H9 (cell line): Measurements from ENCODE around the gene VCPKMT. TPM values are rescaled to one million over a fixed set of nuclear protein-coding genes. Genes with fewer than 3 reads are reported as not detected.
"Not testable (repeated sequence)": the region's sequence is repeated elsewhere in the genome, so short reads cannot be mapped to it uniquely, and the experiment has no call there.

Experiments used
- DNase-seq: peaks from one replicate; pipeline ENCODE4 v3.0.0-alpha.2; 2017
- H2AFZ ChIP-seq: one replicate; pipeline ENCODE4 v1.6.1; 2013; ENCODE audit warnings: mild to moderate bottlenecking, low read length, control low read depth, moderate library complexity
- H2AK5ac ChIP-seq: 2 replicates; pipeline ENCODE4 v1.6.1; 2013; ENCODE audit warnings: low read length, control low read depth, mixed read lengths; ENCODE audit not compliant: insufficient read length
- H2BK120ac ChIP-seq: one replicate; pipeline ENCODE4 v1.6.1; 2013; ENCODE audit warnings: low read depth, mild to moderate bottlenecking, low read length, control low read depth, inconsistent platforms; ENCODE audit not compliant: poor library complexity, severe bottlenecking
- H2BK12ac ChIP-seq: 2 replicates; pipeline ENCODE4 v1.6.1; 2013; ENCODE audit warnings: low read length, control low read depth, mixed read lengths, low read depth; ENCODE audit not compliant: insufficient read length
- H2BK15ac ChIP-seq: 2 replicates; pipeline ENCODE4 v1.6.1; 2013; ENCODE audit warnings: low read depth, low read length, control low read depth
- H2BK20ac ChIP-seq: one replicate; pipeline ENCODE4 v1.6.1; 2013; ENCODE audit warnings: low read depth, mild to moderate bottlenecking, low read length, control low read depth, inconsistent platforms; ENCODE audit not compliant: poor library complexity, severe bottlenecking
- H2BK5ac ChIP-seq: 2 replicates; pipeline ENCODE4 v1.6.1; 2013; ENCODE audit warnings: low read length, control low read depth, mixed read lengths; ENCODE audit not compliant: insufficient read length
- H3K14ac ChIP-seq: 2 replicates; pipeline ENCODE4 v1.6.1; 2013; ENCODE audit warnings: low read length, control low read depth; ENCODE audit not compliant: insufficient read depth
- H3K18ac ChIP-seq: 2 replicates; pipeline ENCODE4 v1.6.1; 2013; ENCODE audit warnings: low read depth, mild to moderate bottlenecking, mixed read lengths, low read length, control low read depth; ENCODE audit not compliant: insufficient read length
- H3K23ac ChIP-seq: 2 replicates; pipeline ENCODE4 v1.6.1; 2013; ENCODE audit warnings: low read length, control low read depth, mixed read lengths, low read depth; ENCODE audit not compliant: insufficient read length
- H3K23me2 ChIP-seq: 2 replicates; pipeline ENCODE4 v1.6.1; 2013; ENCODE audit warnings: low read depth, mild to moderate bottlenecking, mixed read lengths, low read length, control low read depth; ENCODE audit not compliant: insufficient read length, poor library complexity, severe bottlenecking
- H3K27ac ChIP-seq: 2 replicates; pipeline ENCODE4 v1.5.1; 2013; ENCODE audit warnings: low read length, control low read depth, mixed read lengths, low read depth; ENCODE audit not compliant: insufficient read length
- H3K27me3 ChIP-seq: 2 replicates; pipeline ENCODE4 v1.6.1; 2013; ENCODE audit warnings: low read length, control low read depth, inconsistent platforms; ENCODE audit not compliant: insufficient read depth
- H3K4ac ChIP-seq: 2 replicates; pipeline ENCODE4 v1.6.1; 2013; ENCODE audit warnings: low read depth, mild to moderate bottlenecking, control low read depth, inconsistent platforms, low read length, moderate library complexity
- H3K4me1 ChIP-seq: 2 replicates; pipeline ENCODE4 v1.6.1; 2013; ENCODE audit warnings: low read length, control low read depth, inconsistent platforms; ENCODE audit not compliant: insufficient read depth
- H3K4me2 ChIP-seq: 2 replicates; pipeline ENCODE4 v1.6.1; 2013; ENCODE audit warnings: low read length, control low read depth, mixed read lengths; ENCODE audit not compliant: insufficient read length, insufficient read depth
- H3K56ac ChIP-seq: 2 replicates; pipeline ENCODE4 v1.6.1; 2013; ENCODE audit warnings: low read depth, mild to moderate bottlenecking, mixed read lengths, low read length, control low read depth; ENCODE audit not compliant: insufficient read length
- H3K79me1 ChIP-seq: 2 replicates; pipeline ENCODE4 v1.6.1; 2013; ENCODE audit warnings: low read depth, mild to moderate bottlenecking, moderate library complexity, low read length, control low read depth, inconsistent platforms; ENCODE audit not compliant: insufficient read depth, poor library complexity, severe bottlenecking
- H3K79me2 ChIP-seq: 2 replicates; pipeline ENCODE4 v1.6.1; 2013; ENCODE audit warnings: low read length, control low read depth, inconsistent platforms; ENCODE audit not compliant: insufficient read depth
- H3K9ac ChIP-seq: 2 replicates; pipeline ENCODE4 v1.6.1; 2013; ENCODE audit warnings: low read length, control low read depth, mixed read lengths; ENCODE audit not compliant: insufficient read length; ENCODE audit errors: extremely low read depth
- H3K9me3 ChIP-seq: one replicate; pipeline ENCODE4 v1.6.1; 2013; ENCODE audit warnings: low read depth, low read length, inconsistent platforms; ENCODE audit not compliant: control insufficient read depth
- H3T11ph ChIP-seq: one replicate; pipeline ENCODE4 v1.6.1; 2013; ENCODE audit warnings: mild to moderate bottlenecking, low read length, control low read depth, inconsistent platforms
- H4K20me1 ChIP-seq: one replicate; pipeline ENCODE4 v1.6.1; 2013; ENCODE audit not compliant: control insufficient read depth, insufficient read length, insufficient read depth
- H4K5ac ChIP-seq: 2 replicates; pipeline ENCODE4 v1.6.1; 2013; ENCODE audit warnings: low read depth, mild to moderate bottlenecking, mixed read lengths, low read length, control low read depth; ENCODE audit not compliant: insufficient read length
- H4K8ac ChIP-seq: replicated peaks from 2 replicates; pipeline ENCODE4 v1.6.1; 2013; ENCODE audit warnings: low read length, control low read depth, mixed read lengths, low read depth; ENCODE audit not compliant: insufficient read length
- H4K91ac ChIP-seq: 2 replicates; pipeline ENCODE4 v1.6.1; 2013; ENCODE audit warnings: low read depth, mild to moderate bottlenecking, moderate library complexity, mixed read lengths, low read length, control low read depth; ENCODE audit not compliant: insufficient read length
- H3K27ac Mint-ChIP-seq, 3 experiments: 2 replicates in 2 of 3; 3 replicates in 1 of 3; pipeline ENCODE4 v1.8.0; 2020 to 2021; ENCODE audit warnings: mixed read lengths in 3 of 3, mild to moderate bottlenecking in 1 of 3, moderate library complexity in 1 of 3
- H3K27me3 Mint-ChIP-seq: 2 replicates; pipeline ENCODE4 v1.8.0; 2021; ENCODE audit warnings: low read depth, mild to moderate bottlenecking, moderate library complexity, mixed read lengths
- H3K36me3 Mint-ChIP-seq, 3 experiments: 2 replicates in 2 of 3; 3 replicates in 1 of 3; pipeline ENCODE4 v1.8.0; 2020 to 2021; ENCODE audit warnings: low read depth in 3 of 3, mixed read lengths in 3 of 3; ENCODE audit not compliant: insufficient read depth in 1 of 3
- H3K4me1 Mint-ChIP-seq, 2 experiments: 2 replicates each; pipeline ENCODE4 v1.8.0; 2020; ENCODE audit warnings: mixed read lengths in 2 of 2
- H3K4me3 Mint-ChIP-seq, 2 experiments: 2 replicates in 1 of 2; 3 replicates in 1 of 2; pipeline ENCODE4 v1.8.0; 2020 to 2021; ENCODE audit warnings: mild to moderate bottlenecking in 2 of 2, mixed read lengths in 2 of 2, moderate library complexity in 1 of 2
- H3K9me3 Mint-ChIP-seq, 2 experiments: 2 replicates in 1 of 2; 3 replicates in 1 of 2; pipeline ENCODE4 v1.8.0; 2020; ENCODE audit warnings: mild to moderate bottlenecking in 2 of 2, mixed read lengths in 2 of 2, moderate library complexity in 1 of 2
- WGBS: extraction: QIAGEN DNeasy Blood & Tissue Kit; methylation state at CpG from one replicate; pipeline ENCODE4 v1.1.7; 2013; ENCODE audit warnings: missing lambda C conversion rate, low lambda C conversion rate, mixed read lengths; ENCODE audit not compliant: insufficient read length; ENCODE audit errors: extremely low coverage; 5-methylcytosine and 5-hydroxymethylcytosine counted together
- total RNA-seq: library from RNA; stranded (reverse); gene quantifications from 2 replicates; pipeline ENCODE4 v1.2.1, GENCODE V29; 2021
- TF ChIP-seq, protein P1 (sequence below): fragments of 200-600 bp; sonication (generic); conservative IDR thresholded peaks from 3 replicates; pipeline ENCODE4 v1.8.0; 2021; ENCODE audit warnings: antibody characterized with exemption, mild to moderate bottlenecking

Gene VCPKMT
- total RNA-seq, 1 experiment from 2014 or later = 13.7 TPM

DNA sequence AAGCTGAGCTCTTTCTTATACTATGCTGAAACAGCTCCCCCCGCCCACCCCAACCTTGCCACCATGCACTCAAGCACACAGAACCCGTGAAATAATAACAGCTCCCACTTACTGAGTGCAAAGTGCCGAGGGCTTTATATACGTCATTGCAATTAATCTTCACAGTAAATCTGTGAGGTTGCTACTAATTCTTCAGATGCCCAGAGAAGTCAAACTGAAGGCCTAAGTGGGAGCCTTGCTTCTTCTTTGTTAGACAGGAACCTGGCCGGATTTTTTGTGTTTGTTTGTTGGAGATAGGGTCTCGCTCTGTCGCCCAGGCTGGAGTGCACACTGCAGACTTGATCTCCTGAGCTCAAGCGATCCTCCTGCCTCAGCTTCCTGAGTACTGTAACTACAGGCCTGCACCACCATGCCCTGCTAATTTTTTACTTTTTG is 34.0 kb downstream of the VCPKMT start:
- H2BK15ac ChIP-seq = no peak overlapping the region
- H3T11ph ChIP-seq = no peak overlapping the region
- Mint-ChIP-seq H3K36me3 (no peaks in the 10 kb centered on the region), H3K27me3 (peaks cover 3% of the 10 kb centered on the region; the same call in 1 of the 2 replicates), H3K9me3 (no peaks in the 10 kb centered on the region; a peak in 1 of 5 replicates), H3K4me1 (peaks cover 4% of the 10 kb centered on the region in 2 experiments), H3K4me3 (no peak overlapping the region), H3K27ac (peak overlapping the region in 1 of 3 experiments; percentile 70; a peak in 1 of 7 replicates)
- H3K18ac ChIP-seq = no peak overlapping the region
- H3K79me2 ChIP-seq = no peaks in the 10 kb centered on the region
- no peaks in the 10 kb centered on the region for H3K27me3 ChIP-seq
- no peak for DNase-seq
- H4K20me1 ChIP-seq = no peaks in the 10 kb centered on the region
- H2AFZ ChIP-seq = no peak overlapping the region
- no peaks in the 10 kb centered on the region for H3K23me2 ChIP-seq
- H3K9ac ChIP-seq = no peak overlapping the region
- no peak overlapping the region for H2AK5ac ChIP-seq
- no peak overlapping the region for H3K4me2 ChIP-seq
- no peak overlapping the region for H3K14ac ChIP-seq
- no peak overlapping the region for H2BK12ac ChIP-seq
- H3K4me1 ChIP-seq = no peaks in the 10 kb centered on the region
- no peak overlapping the region for H4K8ac ChIP-seq
- H4K5ac ChIP-seq = no peak overlapping the region
- H2BK20ac ChIP-seq = no peak overlapping the region
- H2BK5ac ChIP-seq = no peak overlapping the region
- H3K79me1 ChIP-seq = no peaks in the 10 kb centered on the region
- no peak overlapping the region for H3K23ac ChIP-seq
- no peak overlapping the region for H3K4ac ChIP-seq
- no CpG with 5 or more reads among the region's 8 CpGs for WGBS
- TF ChIP-seq, protein P1, sequence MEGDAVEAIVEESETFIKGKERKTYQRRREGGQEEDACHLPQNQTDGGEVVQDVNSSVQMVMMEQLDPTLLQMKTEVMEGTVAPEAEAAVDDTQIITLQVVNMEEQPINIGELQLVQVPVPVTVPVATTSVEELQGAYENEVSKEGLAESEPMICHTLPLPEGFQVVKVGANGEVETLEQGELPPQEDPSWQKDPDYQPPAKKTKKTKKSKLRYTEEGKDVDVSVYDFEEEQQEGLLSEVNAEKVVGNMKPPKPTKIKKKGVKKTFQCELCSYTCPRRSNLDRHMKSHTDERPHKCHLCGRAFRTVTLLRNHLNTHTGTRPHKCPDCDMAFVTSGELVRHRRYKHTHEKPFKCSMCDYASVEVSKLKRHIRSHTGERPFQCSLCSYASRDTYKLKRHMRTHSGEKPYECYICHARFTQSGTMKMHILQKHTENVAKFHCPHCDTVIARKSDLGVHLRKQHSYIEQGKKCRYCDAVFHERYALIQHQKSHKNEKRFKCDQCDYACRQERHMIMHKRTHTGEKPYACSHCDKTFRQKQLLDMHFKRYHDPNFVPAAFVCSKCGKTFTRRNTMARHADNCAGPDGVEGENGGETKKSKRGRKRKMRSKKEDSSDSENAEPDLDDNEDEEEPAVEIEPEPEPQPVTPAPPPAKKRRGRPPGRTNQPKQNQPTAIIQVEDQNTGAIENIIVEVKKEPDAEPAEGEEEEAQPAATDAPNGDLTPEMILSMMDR = no peak
- no peaks in the 10 kb centered on the region for H3K9me3 ChIP-seq
- H3K56ac ChIP-seq = no peak overlapping the region
- H2BK120ac ChIP-seq = no peak overlapping the region
- H3K27ac ChIP-seq = no peak overlapping the region
- no peak overlapping the region for H4K91ac ChIP-seq

DNA sequence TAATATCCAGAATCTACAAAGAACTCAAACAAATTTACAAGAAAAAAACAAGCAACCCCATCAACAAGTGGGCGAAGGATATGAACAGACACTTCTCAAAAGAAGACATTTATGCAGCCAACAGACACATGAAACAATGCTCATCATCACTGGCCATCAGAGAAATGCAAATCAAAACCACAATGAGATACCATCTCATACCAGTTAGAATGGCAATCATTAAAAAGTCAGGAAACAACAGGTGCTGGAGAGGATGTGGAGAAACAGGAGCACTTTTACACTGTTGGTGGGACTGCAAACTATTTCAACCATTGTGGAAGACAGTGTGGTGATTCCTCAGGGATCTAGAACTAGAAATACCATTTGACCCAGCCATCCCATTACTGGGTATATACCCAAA is 37.3 kb downstream of the VCPKMT start:
- H3K79me1 ChIP-seq, H3K79me2 ChIP-seq, H3K23me2 ChIP-seq, H2BK12ac ChIP-seq, H2BK20ac ChIP-seq, H3K9me3 Mint-ChIP-seq, H3K4me2 ChIP-seq, H2BK15ac ChIP-seq, H3K4me3 Mint-ChIP-seq, H3K36me3 Mint-ChIP-seq, H3K4me1 ChIP-seq, H3K23ac ChIP-seq, H3K27me3 ChIP-seq, H3K27ac Mint-ChIP-seq, H3K18ac ChIP-seq, H4K5ac ChIP-seq, H3K27ac ChIP-seq, H4K91ac ChIP-seq, H3K56ac ChIP-seq, H3K4me1 Mint-ChIP-seq, H3K9me3 ChIP-seq, H2BK120ac ChIP-seq, H3K9ac ChIP-seq, H3K4ac ChIP-seq, H3K14ac ChIP-seq, DNase-seq, H3K27me3 Mint-ChIP-seq, H3T11ph ChIP-seq, H2AFZ ChIP-seq, H2AK5ac ChIP-seq, H4K8ac ChIP-seq, H4K20me1 ChIP-seq, H2BK5ac ChIP-seq: not testable (repeated sequence)
- no CpG with 5 or more reads among the region's 1 CpG for whole genome bisulfite sequencing
